ENCODE results near the gene MTNR1A. TPM values are rescaled to one million over a fixed set of nuclear protein-coding genes. Genes with fewer than 3 reads are reported as not detected.

Gene MTNR1A
- total and polyA plus RNA-seq, 9 of the 15 experiments (the other 6 are each of a cell fraction or from before 2014, with no cell fraction given), result 0.09 to 0.12 (median 0.10) TPM; not detected in 5

- Histone ChIP-seq H3K4me3 (no peak overlapping the region), H3K9me1 (ENCODE audit: control insufficient read depth, insufficient read depth, low read length) (no peaks in the 10 kb centered on the region), H3K4me2 (ENCODE audit: insufficient read depth, low read length) (no peak overlapping the region), H3K27me3 (ENCODE audit: control insufficient read depth in 2 of 2, insufficient read depth in 2 of 2, low read length in 2 of 2) (peaks cover 5% of the 10 kb centered on the region in 2 experiments; a peak in 1 of 5 replicates), H4K20me1 (replicated peaks; ENCODE audit: control insufficient read depth, insufficient read depth, low read length) (no peaks in the 10 kb centered on the region), H3K9ac (ENCODE audit: insufficient read depth in 1 of 2, low read depth in 2 of 2, low read length in 2 of 2) (no peak overlapping the region), H3K36me3 (ENCODE audit: control insufficient read depth, insufficient read depth, low read length) (no peaks in the 10 kb centered on the region; the same call in 1 of the 3 replicates), H3K27ac (ENCODE audit: extremely low read depth, low read depth, low read length) (no peak overlapping the region), H3K79me2 (ENCODE audit: control insufficient read depth, insufficient read depth, low read length) (peaks cover 32% of the 10 kb centered on the region), H2AFZ (ENCODE audit: low read depth, low read length) (no peak overlapping the region), H3K9me3 (replicated peaks; ENCODE audit: control insufficient read depth, insufficient read depth, low read depth, low read length) (no peaks in the 10 kb centered on the region), H3K4me1 (replicated peaks in 1 of 2; ENCODE audit: control insufficient read depth in 2 of 2, insufficient read depth in 2 of 2, low read length in 2 of 2) (peaks cover 6 to 8% of the 10 kb centered on the region in 2 experiments; a peak in 4 of 5 replicates)
- ChIA-PET CTCF (ENCODE audit: low intra/inter-chr PET ratio) (no interaction called here), POLR2A (interaction anchor here (0.9 kb wide), 1 partner anchor 73 kb away, joined by 5 read pairs; no protein-coding TSS in a partner anchor)
- intact Hi-C loops (cut with micrococcal nuclease) (no loop called here), in situ Hi-C loops (cut with MboI) (no loop called here)
- TF ChIP-seq BRCA1 (IDR thresholded peaks at IDR 0.05) (no peak), BRCA1 (CRISPR knock-in tag; IDR thresholded peaks at IDR 0.05) (no peak), ESRRA (IDR thresholded peaks at IDR 0.05; ENCODE audit: borderline replicate concordance, low read depth) (no peak), ZNF695 (CRISPR knock-in tag; IDR thresholded peaks at IDR 0.05) (no peak), CUX1 (CRISPR knock-in tag; IDR thresholded peaks at IDR 0.05) (no peak), RNF2 (IDR thresholded peaks at IDR 0.05) (no peak), MTA2 (IDR thresholded peaks at IDR 0.05; ENCODE audit: low read depth) (no peak), ZBTB26 (CRISPR knock-in tag; IDR thresholded peaks at IDR 0.05) (no peak), TAF15 (IDR thresholded peaks at IDR 0.05; ENCODE audit: low read depth, low read length) (no peak), PHF8 (IDR thresholded peaks at IDR 0.05; ENCODE audit: borderline replicate concordance, low read length) (no peak), SAP30 (IDR thresholded peaks at IDR 0.05; ENCODE audit: borderline replicate concordance, insufficient read depth, low read depth, low read length, poor library complexity, severe bottlenecking) (no peak)
- DNase-seq (ENCODE audit: extremely low read depth in 1 of 4, low spot score in 3 of 4), result no peak
- ATAC-seq, result no peak
- 29% methylated on average over 2 of the region's 2 CpGs for WGBS (ENCODE audit: insufficient coverage, low coverage, missing lambda C conversion rate)
- no TSS peak for BruUV-seq (replicated peaks)
- no peak for FAIRE-seq
Observed at GRCh38 chr4:186502231-186502630, 53.1 kb downstream of the MTNR1A start.
